Vagina (tissue), 2 donors: ENCODE results near the gene FGFRL1. TPM values are rescaled to one million over a fixed set of nuclear protein-coding genes. Genes with fewer than 3 reads are reported as not detected.

ENCODE experiments used
- DNase-seq, 2 donors: peaks; one replicate each; pipeline ENCODE4 v3.0.0-alpha.2; 2017; ENCODE audit errors: extremely low spot score in 2 of 2
- H3K27ac ChIP-seq: fragments of 200-600 bp; sonication (generic); one replicate; pipeline ENCODE4 v1.5.1; 2019
- H3K27me3 ChIP-seq: fragments of 200-600 bp; sonication (generic); one replicate; pipeline ENCODE4 v1.5.1; 2019
- H3K36me3 ChIP-seq, 2 donors: fragments of 200-600 bp; sonication (generic); one replicate each; pipeline ENCODE4 v1.5.1; 2017 to 2019
- H3K4me1 ChIP-seq: fragments of 200-600 bp; sonication (generic); one replicate; pipeline ENCODE4 v1.5.1; 2019
- H3K4me3 ChIP-seq, 2 donors: fragments of 200-600 bp; sonication (generic); 1 replicate in 1 of 2; 2 replicates in 1 of 2; pipeline ENCODE4 v1.5.1; 2016 to 2019
- H3K9me3 ChIP-seq: fragments of 200-600 bp; sonication (generic); one replicate; pipeline ENCODE4 v1.5.1; 2019
- POLR2A ChIP-seq, 2 donors: fragments of 450-650 bp; IDR thresholded peaks; one replicate each; pipeline ENCODE4 v1.6.1; 2017; ENCODE audit warnings: antibody characterized with exemption in 2 of 2, mild to moderate bottlenecking in 2 of 2, moderate library complexity in 2 of 2
- POLR2AphosphoS5 ChIP-seq, 2 donors: sonication (generic); formaldehyde crosslinking; IDR thresholded peaks; one replicate each; pipeline ENCODE4 v1.9.0; 2017; ENCODE audit warnings: antibody characterized with exemption in 2 of 2, mild to moderate bottlenecking in 2 of 2, low read depth in 1 of 2; ENCODE audit not compliant: insufficient read depth in 1 of 2
- intact Hi-C: fragments of 100-400 bp; cut with DNase I; formaldehyde crosslinking; loops from one replicate; pipeline ENCODE4 v1.15.1; 2023
- total RNA-seq: library from RNA; depleted of rRNA; stranded (reverse); fragments of >200 nt; gene quantifications from one replicate; pipeline ENCODE4 v1.2.3, GENCODE V29; 2016
- TF ChIP-seq, protein P1 (sequence below), 3 experiments: fragments of 450-650 bp in 2 of 3; fragments of 200-600 bp in 1 of 3; sonication (generic) in 1 of 3; IDR thresholded peaks; one replicate each; pipeline ENCODE4 v1.5.1; 2017 to 2019; ENCODE audit warnings: antibody characterized with exemption in 3 of 3, mild to moderate bottlenecking in 2 of 3, moderate library complexity in 2 of 3

The FGFRL1 gene
- total RNA-seq, 1 donor from 2014 or later, result 20.9 TPM

DNA sequence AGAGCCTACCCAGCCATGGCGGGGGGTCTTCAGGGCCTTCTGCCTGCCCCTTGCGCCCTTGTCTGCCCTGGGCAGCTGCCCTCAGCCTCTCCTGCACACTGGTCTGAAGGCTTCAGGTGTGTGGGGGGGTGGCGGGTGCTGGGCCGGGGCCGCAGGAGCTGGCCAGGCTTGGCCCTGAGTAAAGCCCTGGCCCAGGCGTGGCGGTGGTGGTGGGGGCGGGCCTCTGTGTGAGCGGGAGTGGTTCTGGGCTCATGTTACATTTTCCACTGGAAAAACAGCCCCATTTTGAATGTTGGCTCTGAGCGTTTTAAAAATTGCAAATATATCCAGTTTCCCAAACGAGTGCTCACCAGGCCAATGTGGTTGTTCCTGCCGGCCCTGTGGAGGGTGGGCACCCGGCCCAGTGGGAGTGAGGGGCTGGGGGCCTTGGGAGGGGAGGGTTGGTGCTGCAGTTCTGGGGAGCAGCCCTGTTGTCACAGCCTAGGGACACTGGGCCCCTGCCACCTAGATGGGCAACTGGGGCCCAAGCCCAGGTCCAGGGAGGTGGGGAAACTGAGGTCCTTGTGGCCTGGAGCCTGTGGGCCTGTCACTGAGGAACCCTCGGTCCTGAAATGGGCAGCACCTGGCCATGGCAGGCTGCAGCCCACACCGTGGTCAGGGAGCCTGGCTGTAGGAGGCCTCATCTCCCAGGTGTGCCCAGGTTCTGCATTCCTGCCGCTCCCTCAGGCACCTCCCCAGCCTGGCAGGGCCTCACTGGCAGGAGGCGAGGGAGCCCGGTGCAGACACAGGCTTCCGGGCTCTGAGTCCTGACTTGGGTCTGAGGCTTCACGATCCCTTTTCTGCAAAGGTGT is 28.3 kb downstream of the FGFRL1 start:
- TF ChIP-seq POLR2A (IDR thresholded peaks at IDR 0.05), result no peak
- TF ChIP-seq, protein P1, sequence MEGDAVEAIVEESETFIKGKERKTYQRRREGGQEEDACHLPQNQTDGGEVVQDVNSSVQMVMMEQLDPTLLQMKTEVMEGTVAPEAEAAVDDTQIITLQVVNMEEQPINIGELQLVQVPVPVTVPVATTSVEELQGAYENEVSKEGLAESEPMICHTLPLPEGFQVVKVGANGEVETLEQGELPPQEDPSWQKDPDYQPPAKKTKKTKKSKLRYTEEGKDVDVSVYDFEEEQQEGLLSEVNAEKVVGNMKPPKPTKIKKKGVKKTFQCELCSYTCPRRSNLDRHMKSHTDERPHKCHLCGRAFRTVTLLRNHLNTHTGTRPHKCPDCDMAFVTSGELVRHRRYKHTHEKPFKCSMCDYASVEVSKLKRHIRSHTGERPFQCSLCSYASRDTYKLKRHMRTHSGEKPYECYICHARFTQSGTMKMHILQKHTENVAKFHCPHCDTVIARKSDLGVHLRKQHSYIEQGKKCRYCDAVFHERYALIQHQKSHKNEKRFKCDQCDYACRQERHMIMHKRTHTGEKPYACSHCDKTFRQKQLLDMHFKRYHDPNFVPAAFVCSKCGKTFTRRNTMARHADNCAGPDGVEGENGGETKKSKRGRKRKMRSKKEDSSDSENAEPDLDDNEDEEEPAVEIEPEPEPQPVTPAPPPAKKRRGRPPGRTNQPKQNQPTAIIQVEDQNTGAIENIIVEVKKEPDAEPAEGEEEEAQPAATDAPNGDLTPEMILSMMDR (IDR thresholded peaks at IDR 0.05), result no peak
- no peak for TF ChIP-seq POLR2AphosphoS5 (IDR thresholded peaks at IDR 0.05; ENCODE audit: insufficient read depth in 1 of 2, low read depth in 1 of 2)
- Histone ChIP-seq H3K36me3 (no peaks in the 10 kb centered on the region), H3K4me1 (peaks cover 53% of the 10 kb centered on the region), H3K9me3 (no peaks in the 10 kb centered on the region), H3K4me3 (no peak overlapping the region), H3K27me3 (no peaks in the 10 kb centered on the region), H3K27ac (peak overlapping the region; percentile 60)
- intact Hi-C loops, result no loop called here
- no peak for DNase-seq

DNA sequence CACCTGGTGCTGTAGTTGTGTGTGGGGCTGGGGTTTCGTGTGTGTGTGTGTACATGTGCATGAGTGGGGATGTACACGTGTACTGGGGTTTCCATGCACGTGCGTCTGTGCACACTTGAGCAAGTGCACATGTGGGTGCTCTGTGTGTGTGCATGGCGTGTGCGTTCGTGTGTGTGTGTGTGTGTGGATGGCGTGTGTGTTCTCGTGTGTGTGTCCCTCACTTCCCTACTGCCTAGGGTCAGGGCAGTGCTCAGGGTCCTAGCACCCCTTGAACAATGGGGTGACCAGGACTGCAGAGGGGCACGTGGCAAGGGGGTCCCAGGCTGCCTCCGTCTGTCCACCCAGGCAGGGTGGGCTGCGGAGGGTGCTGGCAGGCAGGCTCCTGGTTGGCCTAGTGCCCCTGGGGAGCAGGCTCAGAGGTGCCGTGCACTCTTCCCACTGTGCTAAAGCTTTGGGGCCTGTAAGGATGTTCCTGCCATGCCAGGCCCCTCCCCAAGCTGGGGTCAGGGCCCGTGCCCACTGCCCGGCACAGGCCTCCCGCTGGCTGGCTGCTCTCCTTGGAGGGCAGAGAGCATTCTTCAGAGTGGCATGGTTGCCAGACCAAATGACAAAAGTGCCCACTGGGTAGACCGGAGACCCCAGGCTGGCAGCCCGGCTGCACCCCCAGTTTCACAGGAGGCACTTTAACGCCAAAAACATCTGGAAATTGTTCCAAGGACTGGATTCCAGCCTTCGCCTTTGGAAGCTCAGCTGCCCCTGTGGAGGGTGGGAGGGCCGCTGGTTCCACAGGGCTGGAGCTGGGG is 29.1 kb downstream of the FGFRL1 start:
- intact Hi-C loops, result no loop called here
- Histone ChIP-seq H3K4me3 (no peak overlapping the region), H3K36me3 (no peaks in the 10 kb centered on the region), H3K9me3 (no peaks in the 10 kb centered on the region), H3K4me1 (peaks cover 49% of the 10 kb centered on the region), H3K27ac (peak overlapping the region; percentile 60), H3K27me3 (no peaks in the 10 kb centered on the region)
- DNase-seq, result no peak
- TF ChIP-seq, protein P1 (IDR thresholded peaks at IDR 0.05), result no peak
- TF ChIP-seq POLR2A (IDR thresholded peaks at IDR 0.05) (no peak), POLR2AphosphoS5 (IDR thresholded peaks at IDR 0.05; ENCODE audit: insufficient read depth in 1 of 2, low read depth in 1 of 2) (no peak)

- intact Hi-C loops, result no loop called here
- peak overlapping the region in 1 of 2 donors; percentile 10 for H3K4me3 ChIP-seq
- peaks cover 47% of the 10 kb centered on the region for H3K4me1 ChIP-seq
- H3K27me3 ChIP-seq, result no peaks in the 10 kb centered on the region
- H3K9me3 ChIP-seq, result no peaks in the 10 kb centered on the region
- no peak for DNase-seq
- H3K27ac ChIP-seq, result no peak overlapping the region
- TF ChIP-seq POLR2AphosphoS5 (IDR thresholded peaks at IDR 0.05; ENCODE audit: insufficient read depth in 1 of 2, low read depth in 1 of 2) (no peak), POLR2A (IDR thresholded peaks at IDR 0.05) (no peak)
- TF ChIP-seq, protein P1 (IDR thresholded peaks at IDR 0.05), result no peak
- no peaks in the 10 kb centered on the region for H3K36me3 ChIP-seq
Observed at GRCh38 chr4:1041147-1041935, 29.9 kb downstream of the FGFRL1 start.

- no peaks in the 10 kb centered on the region for H3K36me3 ChIP-seq
- TF ChIP-seq POLR2AphosphoS5 (IDR thresholded peaks at IDR 0.05; ENCODE audit: insufficient read depth in 1 of 2, low read depth in 1 of 2), result no peak
- TF ChIP-seq, protein P1 (IDR thresholded peaks at IDR 0.05), result no peak
- no peak for TF ChIP-seq POLR2A (IDR thresholded peaks at IDR 0.05)
- intact Hi-C loops, result no loop called here
- no peaks in the 10 kb centered on the region for H3K9me3 ChIP-seq
- peaks cover 47% of the 10 kb centered on the region for H3K4me1 ChIP-seq
- DNase-seq, result no peak
- H3K27me3 ChIP-seq, result no peaks in the 10 kb centered on the region
- H3K27ac ChIP-seq, result no peak overlapping the region
- H3K4me3 ChIP-seq, result peak overlapping the region in 1 of 2 donors; percentile 10
Observed at GRCh38 chr4:1041936-1042330, 30.5 kb downstream of the FGFRL1 start.
